GM23338 (cell line): ENCODE data around the gene SLC2A5. TPM values are rescaled to one million over a fixed set of nuclear protein-coding genes. Genes with fewer than 3 reads are reported as not detected.

ENCODE experiments used
- ATAC-seq: fragments of 200-7000 bp; cut with Tn5 transposase; 3 replicates; pipeline ENCODE4 v1.9.1; 2020
- DNase-seq: peaks from one replicate; pipeline ENCODE4 v3.0.0-alpha.2; 2015; ENCODE audit warnings: low spot score
- H2AFZ ChIP-seq: fragments of 200-600 bp; sonication (generic); 2 replicates; pipeline ENCODE4 v1.8.0; 2016; ENCODE audit warnings: antibody characterized with exemption, mild to moderate bottlenecking, moderate library complexity
- H3F3A ChIP-seq: fragments of 200-600 bp; sonication (generic); replicated peaks from 2 replicates; pipeline ENCODE4 v1.8.0; 2017; ENCODE audit warnings: antibody characterized with exemption, mixed run types, low read depth
- H3K27ac ChIP-seq: fragments of 200-600 bp; sonication (generic); 2 replicates; pipeline ENCODE4 v1.6.1; 2016; ENCODE audit warnings: low read depth
- H3K27me3 ChIP-seq: fragments of 200-600 bp; sonication (generic); 2 replicates; pipeline ENCODE4 v1.8.0; 2016; ENCODE audit warnings: mild to moderate bottlenecking, mixed run types, moderate library complexity; ENCODE audit not compliant: insufficient read depth
- H3K36me3 ChIP-seq: fragments of 200-600 bp; sonication (generic); 2 replicates; pipeline ENCODE4 v1.8.0; 2016; ENCODE audit warnings: mild to moderate bottlenecking; ENCODE audit not compliant: insufficient read depth
- H3K4me1 ChIP-seq: fragments of 200-600 bp; sonication (generic); 2 replicates; pipeline ENCODE4 v1.8.0; 2016; ENCODE audit warnings: mild to moderate bottlenecking, moderate library complexity; ENCODE audit not compliant: insufficient read depth
- H3K4me2 ChIP-seq: fragments of 200-600 bp; sonication (generic); 2 replicates; pipeline ENCODE4 v1.7.1; 2017; ENCODE audit warnings: mixed run types
- H3K4me3 ChIP-seq: fragments of 200-600 bp; sonication (generic); 2 replicates; pipeline ENCODE4 v1.6.1; 2016; ENCODE audit warnings: mixed run types
- H3K79me2 ChIP-seq: fragments of 200-600 bp; sonication (generic); replicated peaks from 2 replicates; pipeline ENCODE4 v1.8.0; 2017; ENCODE audit warnings: mild to moderate bottlenecking; ENCODE audit not compliant: insufficient read depth
- H3K9me2 ChIP-seq: fragments of 200-600 bp; sonication (generic); 2 replicates; pipeline ENCODE4 v1.8.0; 2017; ENCODE audit not compliant: insufficient read depth
- H4K20me1 ChIP-seq: fragments of 200-600 bp; sonication (generic); replicated peaks from 2 replicates; pipeline ENCODE4 v1.8.0; 2017; ENCODE audit warnings: mild to moderate bottlenecking; ENCODE audit not compliant: insufficient read depth
- H3K27ac Mint-ChIP-seq: 2 replicates; pipeline ENCODE4 v1.8.0; 2020; ENCODE audit warnings: inconsistent platforms, mild to moderate bottlenecking, moderate library complexity, mixed read lengths
- H3K27me3 Mint-ChIP-seq: 3 replicates; pipeline ENCODE4 v1.8.0; 2022; ENCODE audit warnings: low read depth, mild to moderate bottlenecking, moderate library complexity, mixed read lengths, inconsistent platforms; ENCODE audit not compliant: insufficient read depth, poor library complexity
- H3K36me3 Mint-ChIP-seq: 3 replicates; pipeline ENCODE4 v1.8.0; 2021; ENCODE audit warnings: low read depth, mild to moderate bottlenecking, inconsistent platforms, moderate library complexity, mixed read lengths
- H3K4me1 Mint-ChIP-seq: 3 replicates; pipeline ENCODE4 v1.8.0; 2020; ENCODE audit warnings: mild to moderate bottlenecking, inconsistent platforms, mixed read lengths
- H3K4me3 Mint-ChIP-seq: 3 replicates; pipeline ENCODE4 v1.8.0; 2021; ENCODE audit warnings: moderate library complexity, mild to moderate bottlenecking, inconsistent platforms, mixed read lengths
- H3K9me3 Mint-ChIP-seq: 3 replicates; pipeline ENCODE4 v1.8.0; 2020; ENCODE audit warnings: moderate library complexity, mild to moderate bottlenecking, inconsistent platforms, mixed read lengths
- CREB1 ChIP-seq: fragments of 250-450 bp; sonication (Bioruptor Pico); IDR thresholded peaks from 2 replicates; pipeline ENCODE4 v1.5.0; 2020; ENCODE audit warnings: low read depth, mild to moderate bottlenecking, moderate library complexity
- CTCF ChIP-seq, 2 experiments: fragments of 200-600 bp in 1 of 2; sonication (generic) in 1 of 2; conservative IDR thresholded peaks; 2 replicates each; pipeline versions ENCODE4 v1.5.1 to v1.6.1; 2016 to 2017; ENCODE audit warnings: antibody characterized with exemption in 2 of 2, low read depth in 2 of 2, mild to moderate bottlenecking in 2 of 2, moderate library complexity in 1 of 2
- ETS1 ChIP-seq: IDR thresholded peaks from 2 replicates; pipeline ENCODE4 v1.6.1; 2016; ENCODE audit warnings: antibody characterized with exemption
- EZH2phosphoT487 ChIP-seq: fragments of 200-600 bp; sonication (generic); IDR thresholded peaks from one replicate; pipeline ENCODE4 v1.8.1; 2018; ENCODE audit warnings: antibody characterized with exemption; ENCODE audit not compliant: unreplicated experiment
- JUNB ChIP-seq: IDR thresholded peaks from one replicate; pipeline ENCODE4 v1.6.1; 2016; ENCODE audit warnings: antibody characterized with exemption; ENCODE audit not compliant: unreplicated experiment
- POLR2AphosphoS5 ChIP-seq: IDR thresholded peaks from 2 replicates; pipeline ENCODE4 v1.6.1; 2016; ENCODE audit warnings: antibody characterized with exemption, low read depth
- STAT1 ChIP-seq: IDR thresholded peaks from one replicate; pipeline ENCODE4 v1.6.1; 2016; ENCODE audit warnings: antibody characterized with exemption; ENCODE audit not compliant: unreplicated experiment
- ZNF114 ChIP-seq: fragments of 250-450 bp; sonication (Bioruptor Pico); IDR thresholded peaks from 2 replicates; pipeline ENCODE4 v1.5.0; 2020; ENCODE audit warnings: mild to moderate bottlenecking, moderate library complexity
- polyA plus RNA-seq: library from polyadenylated mRNA; unstranded; fragments of >200 nt; fragmentation: Nextera tagmentation; extraction: Ambion mirVana; gene quantifications from 2 replicates; pipeline ENCODE4 v1.2.1, GENCODE V29; 2016
- total RNA-seq: library from RNA; depleted of rRNA; stranded (reverse); fragments of >200 nt; shearing (Covaris generic); gene quantifications from 2 replicates; pipeline ENCODE4 v1.2.3, GENCODE V29; 2014

The SLC2A5 gene
- total and polyA plus RNA-seq, 2 experiments from 2014 or later, result 0.03 TPM; not detected in 1

DNA sequence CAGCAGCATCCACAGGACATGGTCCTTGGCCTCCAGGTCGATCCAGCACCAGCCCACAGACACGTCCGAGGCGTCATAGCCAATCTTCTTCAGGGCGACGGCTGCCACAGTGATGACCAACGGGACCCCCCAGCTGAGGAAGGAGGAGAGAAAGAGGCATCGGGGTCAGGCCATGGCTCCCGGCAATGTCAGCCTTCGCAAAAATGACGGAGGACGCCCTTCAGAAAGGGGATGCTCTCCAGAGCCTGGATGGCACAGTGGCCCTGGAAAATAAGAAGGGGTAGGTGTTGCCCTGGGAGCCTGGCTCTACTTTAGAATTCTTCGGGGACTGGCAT, 41.9 kb upstream of the SLC2A5 start:
- Histone ChIP-seq H4K20me1 (no peaks in the 10 kb centered on the region), H3K36me3 (no peaks in the 10 kb centered on the region), H3K4me1 (no peaks in the 10 kb centered on the region), H3K27ac (no peak overlapping the region), H3K4me3 (no peak overlapping the region), H3K4me2 (no peak overlapping the region), H3K27me3 (no peaks in the 10 kb centered on the region), H3F3A (no peaks in the 10 kb centered on the region; the same call in 1 of the 2 replicates), H3K79me2 (no peaks in the 10 kb centered on the region), H2AFZ (no peak overlapping the region), H3K9me2 (no peaks in the 10 kb centered on the region)
- Mint-ChIP-seq H3K4me1 (peaks cover 5% of the 10 kb centered on the region), H3K27me3 (peaks cover 12% of the 10 kb centered on the region), H3K4me3 (no peak overlapping the region), H3K36me3 (no peaks in the 10 kb centered on the region), H3K9me3 (no peaks in the 10 kb centered on the region), H3K27ac (no peak overlapping the region)
- ATAC-seq, result no peak
- DNase-seq, result no peak
- no peak for TF ChIP-seq ETS1
- TF ChIP-seq CREB1 (CRISPR knock-in tag), result no peak
- no peak for TF ChIP-seq JUNB
- no peak for TF ChIP-seq EZH2phosphoT487
- no peak for TF ChIP-seq POLR2AphosphoS5
- no peak for TF ChIP-seq ZNF114 (CRISPR knock-in tag)
- no peak for TF ChIP-seq STAT1

DNA sequence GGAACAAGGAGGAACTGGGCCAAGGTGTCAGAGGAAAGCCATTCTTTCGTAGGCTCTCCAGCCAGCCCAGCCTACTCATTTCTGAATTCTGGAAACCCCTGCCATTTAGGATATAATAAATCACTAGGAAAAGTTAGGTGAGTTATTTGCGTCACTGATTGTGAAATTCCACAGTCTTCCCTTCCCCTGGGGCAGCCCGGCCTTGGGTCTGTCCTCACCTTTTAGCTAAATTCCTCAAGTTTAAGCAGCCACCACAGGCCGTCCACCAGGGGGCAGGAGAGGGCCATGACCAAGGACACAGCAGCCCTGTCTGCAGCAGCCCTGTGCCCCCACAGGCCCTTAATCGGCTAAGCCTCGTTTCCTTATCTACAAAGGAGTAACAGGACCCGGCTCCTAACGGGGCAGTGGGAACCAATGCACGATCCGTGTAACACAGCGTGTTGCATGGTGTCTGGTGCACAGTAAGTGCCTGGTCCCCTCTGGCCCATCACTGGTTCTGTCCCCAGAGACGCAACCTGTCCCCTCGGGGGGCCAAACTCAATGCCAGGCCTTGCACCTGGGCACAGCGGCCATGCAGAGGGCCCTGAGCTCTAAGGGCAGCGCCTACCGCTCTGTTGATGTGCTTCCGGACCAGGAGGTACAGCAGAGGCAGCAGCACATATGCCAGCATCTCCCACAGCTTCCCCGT, 41.4 kb upstream of the SLC2A5 start:
- Histone ChIP-seq H3K4me2 (no peak overlapping the region), H4K20me1 (no peaks in the 10 kb centered on the region), H3K4me3 (no peak overlapping the region), H3K79me2 (no peaks in the 10 kb centered on the region), H3K9me2 (no peaks in the 10 kb centered on the region), H2AFZ (no peak overlapping the region), H3K4me1 (no peaks in the 10 kb centered on the region), H3K27me3 (no peaks in the 10 kb centered on the region), H3K27ac (no peak overlapping the region), H3F3A (no peaks in the 10 kb centered on the region; the same call in 1 of the 2 replicates), H3K36me3 (no peaks in the 10 kb centered on the region)
- TF ChIP-seq JUNB (no peak), CTCF (conservative IDR thresholded peaks at IDR 0.05; ENCODE audit: low read depth in 2 of 2) (peak; percentile 94 to 99)
- Mint-ChIP-seq H3K4me3 (no peak overlapping the region), H3K4me1 (peaks cover 5% of the 10 kb centered on the region), H3K27me3 (peaks cover 14% of the 10 kb centered on the region), H3K9me3 (no peaks in the 10 kb centered on the region), H3K36me3 (no peaks in the 10 kb centered on the region), H3K27ac (no peak overlapping the region)
- ATAC-seq, result peak; percentile 96
- peak; percentile 96 for DNase-seq
